Fibroblast of skin of scalp (primary cell): ENCODE measurements around the gene MAF.
A peak's percentile ranks its signal among the peaks of the same experiment; 100 is the strongest.

ENCODE experiments used
- DNase-seq: peaks from one replicate; pipeline ENCODE4 v3.0.0-alpha.2; 2013

The MAF gene

GRCh38 chr16:79610771-79611170 lies 10.2 kb upstream of the MAF start:
- DNase-seq: no peak

GRCh38 chr16:79609861-79610260 lies 9.3 kb upstream of the MAF start:
- DNase-seq: no peak

GRCh38 chr16:79608976-79609375 lies 8.4 kb upstream of the MAF start:
- no peak for DNase-seq

- peak; percentile 56 for DNase-seq
Measured at GRCh38 chr16:79607587-79607986, 7.0 kb upstream of the MAF start.

- peak; percentile 9 for DNase-seq
Measured at GRCh38 chr16:79605999-79606398, 5.5 kb upstream of the MAF start.

- no peak for DNase-seq
Measured at GRCh38 chr16:79603055-79603454, 2.5 kb upstream of the MAF start.

- DNase-seq: no peak
Measured at GRCh38 chr16:79602628-79603014, 2.1 kb upstream of the MAF start.

GRCh38 chr16:79601931-79602627 lies 1.5 kb upstream of the MAF start:
- peak; percentile 76 for DNase-seq

GRCh38 chr16:79601092-79601930 lies 774 bp upstream of the MAF start:
- no peak for DNase-seq

GRCh38 chr16:79599837-79600637 lies 500 bp downstream of the MAF start:
- peak; percentile 49 for DNase-seq

- peak; percentile 4 for DNase-seq
Measured at GRCh38 chr16:79599256-79599836, 1.2 kb downstream of the MAF start.

GRCh38 chr16:79598348-79599181 lies 2.0 kb downstream of the MAF start:
- peak; percentile 50 for DNase-seq

GRCh38 chr16:79598063-79598347 lies 2.5 kb downstream of the MAF start:
- DNase-seq: no peak

GRCh38 chr16:79597277-79598062 lies 3.1 kb downstream of the MAF start:
- DNase-seq: no peak

GRCh38 chr16:79595931-79596450 lies 4.5 kb downstream of the MAF start:
- no peak for DNase-seq

GRCh38 chr16:79595231-79595641 lies 5.3 kb downstream of the MAF start:
- DNase-seq: no peak

GRCh38 chr16:79593754-79594153 lies 6.8 kb downstream of the MAF start:
- DNase-seq: no peak

GRCh38 chr16:79593074-79593531 lies 7.4 kb downstream of the MAF start:
- DNase-seq: no peak

GRCh38 chr16:79592186-79592585 lies 8.4 kb downstream of the MAF start:
- no peak for DNase-seq

GRCh38 chr16:79589601-79590102 lies 10.9 kb downstream of the MAF start:
- DNase-seq: no peak

- no peak for DNase-seq
Measured at GRCh38 chr16:79587897-79588296, 12.6 kb downstream of the MAF start.
